Smooth muscle cell of bladder (primary cell): ENCODE results near the gene ATP13A3. TPM values are rescaled to one million over a fixed set of nuclear protein-coding genes. Genes with fewer than 3 reads are reported as not detected.

Experiments
- total RNA-seq: library from RNA; depleted of rRNA; stranded (reverse); fragments of >200 nt; gene quantifications from 2 replicates; pipeline ENCODE4 v1.2.3, GENCODE V29; 2014

ATP13A3 gene
- 190 and 435 TPM in 2 replicates for total RNA-seq

GRCh38 chr3:194486540-194487288, at the start of gene ATP13A3:
Gene ATP13A3 (minus strand): TSS chr3:194487002. CDS start chr3:194462190, 24,812 bp downstream.

GRCh38 chr3:194399166-194399565, 87.6 kb downstream of the ATP13A3 start, which contains the start of gene GP5:
Gene GP5 (minus strand): TSS chr3:194399266. CDS start chr3:194398282, 984 bp downstream.

GRCh38 chr3:194369522-194370279, 117.1 kb downstream of the ATP13A3 start, which contains the start of gene LRRC15:
Gene LRRC15 (minus strand): TSS chr3:194369743. CDS start chr3:194361043, 8,700 bp downstream.

Other genes with a start within 250 kb of the ATP13A3 start
- not detected in 2 replicates for gene CPN2, start 135.7 kb downstream of the ATP13A3 start, total RNA-seq
- 0.14 and 0.55 TPM in 2 replicates for gene LRRC15, start 117.3 kb downstream of the ATP13A3 start, total RNA-seq
- 0.09 and 0.14 TPM in 2 replicates for gene GP5, start 87.7 kb downstream of the ATP13A3 start, total RNA-seq
- gene TMEM44, start 146.4 kb upstream of the ATP13A3 start, total RNA-seq = 6.1 and 7.8 TPM in 2 replicates
- gene LSG1, start 185.2 kb upstream of the ATP13A3 start, total RNA-seq = 36.1 and 40.4 TPM in 2 replicates
- 20.3 and 21.7 TPM in 2 replicates for gene FAM43A, start 198.9 kb upstream of the ATP13A3 start, total RNA-seq